HepG2 (cell line): ENCODE data around the gene CTDNEP1. TPM values are rescaled to one million over a fixed set of nuclear protein-coding genes. Genes with fewer than 3 reads are reported as not detected.
A peak's percentile ranks its signal among the peaks of the same experiment; 100 is the strongest.

Experiments
- ASH2L ChIP-seq: fragments of 300-600, 200-600 bp; sonication (generic); IDR thresholded peaks from 2 replicates; pipeline ENCODE4 v1.7.0; 2017; ENCODE audit warnings: low read depth, mild to moderate bottlenecking, moderate library complexity, mixed read lengths, low read length; ENCODE audit not compliant: insufficient read length
- FOXK1 ChIP-seq: sonication (generic); formaldehyde crosslinking; IDR thresholded peaks from 2 replicates; pipeline ENCODE4 v1.4.0; 2020; ENCODE audit warnings: low read depth, missing genetic modification reagents, borderline replicate concordance
- HDAC2 ChIP-seq: sonication (generic); formaldehyde crosslinking; IDR thresholded peaks from 2 replicates; pipeline ENCODE4 v1.4.0; 2020; ENCODE audit warnings: missing genetic modification reagents
- ISL2 ChIP-seq: sonication (generic); formaldehyde crosslinking; IDR thresholded peaks from 2 replicates; pipeline ENCODE4 v1.5.0; 2020; ENCODE audit warnings: missing genetic modification reagents
- MEIS1 ChIP-seq: sonication (generic); formaldehyde crosslinking; IDR thresholded peaks from 2 replicates; pipeline ENCODE4 v1.9.0; 2021; ENCODE audit warnings: mild to moderate bottlenecking, missing genetic modification reagents, moderate library complexity, borderline replicate concordance
- PHF21A ChIP-seq: sonication (generic); formaldehyde crosslinking; IDR thresholded peaks from 2 replicates; pipeline ENCODE4 v1.5.0; 2020; ENCODE audit warnings: mild to moderate bottlenecking, missing genetic modification reagents
- RXRB ChIP-seq: IDR thresholded peaks from 2 replicates; pipeline ENCODE4 v1.6.1; 2016; ENCODE audit warnings: borderline replicate concordance, missing genetic modification reagents, missing compliant biosample characterization
- SMC3 ChIP-seq: IDR thresholded peaks from 2 replicates; pipeline ENCODE4 v1.6.1; 2011; ENCODE audit warnings: low read length, improper control_type of control experiment
- TMF1 ChIP-seq: sonication (generic); formaldehyde crosslinking; IDR thresholded peaks from 2 replicates; pipeline ENCODE4 v1.8.1; 2022; ENCODE audit warnings: low read depth, missing genetic modification reagents
- WIZ ChIP-seq: sonication (generic); formaldehyde crosslinking; IDR thresholded peaks from 2 replicates; pipeline ENCODE4 v1.5.1; 2020; ENCODE audit warnings: mild to moderate bottlenecking, missing genetic modification reagents
- YEATS2 ChIP-seq: sonication (generic); formaldehyde crosslinking; IDR thresholded peaks from 2 replicates; pipeline ENCODE4 v1.4.0; 2020; ENCODE audit warnings: missing genetic modification reagents, borderline replicate concordance
- ZBTB20 ChIP-seq: sonication (generic); formaldehyde crosslinking; IDR thresholded peaks from 2 replicates; pipeline ENCODE4 v1.8.1; 2023; ENCODE audit warnings: missing genetic modification reagents, low read depth, mild to moderate bottlenecking, borderline replicate concordance
- ZFP1 ChIP-seq: IDR thresholded peaks from 2 replicates; pipeline ENCODE4 v1.6.1; 2016
- ZFP82 ChIP-seq: sonication (generic); formaldehyde crosslinking; IDR thresholded peaks from 2 replicates; pipeline ENCODE4 v1.5.1; 2020; ENCODE audit warnings: mild to moderate bottlenecking, missing genetic modification reagents, borderline replicate concordance
- ZNF160 ChIP-seq: sonication (generic); formaldehyde crosslinking; IDR thresholded peaks from 2 replicates; pipeline ENCODE4 v1.8.0; 2022; ENCODE audit warnings: mild to moderate bottlenecking, inconsistent platforms, missing genetic modification reagents
- ZNF337 ChIP-seq: sonication (generic); formaldehyde crosslinking; IDR thresholded peaks from 2 replicates; pipeline ENCODE4 v1.5.1; 2020; ENCODE audit warnings: missing genetic modification reagents, low read depth, mild to moderate bottlenecking, borderline replicate concordance
- ZNF510 ChIP-seq: sonication (generic); formaldehyde crosslinking; IDR thresholded peaks from 2 replicates; pipeline ENCODE4 v1.4.0; 2020; ENCODE audit warnings: low read depth, mild to moderate bottlenecking, missing genetic modification reagents
- ZNF557 ChIP-seq: sonication (generic); formaldehyde crosslinking; IDR thresholded peaks from 2 replicates; pipeline ENCODE4 v1.4.0; 2020; ENCODE audit warnings: missing genetic modification reagents
- ZNF589 ChIP-seq: sonication (generic); formaldehyde crosslinking; conservative IDR thresholded peaks from 2 replicates; pipeline ENCODE4 v1.8.0; 2022; ENCODE audit warnings: mild to moderate bottlenecking, moderate library complexity, missing genetic modification reagents
- ZNF878 ChIP-seq: sonication (generic); formaldehyde crosslinking; IDR thresholded peaks from 2 replicates; pipeline ENCODE4 v1.8.1; 2023; ENCODE audit warnings: mild to moderate bottlenecking, missing genetic modification reagents, moderate library complexity
- polyA plus RNA-seq, 8 experiments: library from polyadenylated mRNA; depleted of rRNA in 3 of 8; stranded (reverse) in 7 of 8; unstranded in 1 of 8; fragments of >200 nt; fragmentation: Illumina TruSeq in 4 of 8; extraction: Trizol in 4 of 8; gene quantifications; 2 replicates each; pipeline versions ENCODE4 v1.2.1 to v1.2.3, GENCODE V29; 2011 to 2016; ENCODE audit warnings: low read depth in 4 of 8, missing spikeins in 1 of 8, mixed read lengths in 1 of 8; ENCODE audit not compliant: insufficient read depth in 1 of 8
- total RNA-seq, 5 experiments: library from RNA; depleted of rRNA; stranded (reverse); fragments of >200 nt; fragmentation: Illumina TruSeq; extraction: Trizol; gene quantifications; 2 replicates each; pipeline ENCODE4 v1.2.3, GENCODE V29; 2016; ENCODE audit warnings: low read depth in 1 of 5
- TF ChIP-seq, protein P1 (sequence below): sonication (generic); formaldehyde crosslinking; IDR thresholded peaks from 2 replicates; pipeline ENCODE4 v1.8.0; 2022; ENCODE audit warnings: mild to moderate bottlenecking, missing genetic modification reagents; ENCODE audit not compliant: insufficient replicate concordance
- TF ChIP-seq, protein P2 (sequence below): sonication (generic); formaldehyde crosslinking; IDR thresholded peaks from 2 replicates; pipeline ENCODE4 v1.4.0; 2020; ENCODE audit warnings: mild to moderate bottlenecking, low read depth, missing genetic modification reagents
- TF ChIP-seq, protein P3 (sequence below): sonication (generic); formaldehyde crosslinking; IDR thresholded peaks from 2 replicates; pipeline ENCODE4 v1.4.0; 2020; ENCODE audit warnings: missing genetic modification reagents

Gene CTDNEP1
- total and polyA plus RNA-seq, 2 of the 13 experiments (the other 11 are each of a cell fraction or from before 2014, with no cell fraction given), result 19.8 to 118 TPM

DNA sequence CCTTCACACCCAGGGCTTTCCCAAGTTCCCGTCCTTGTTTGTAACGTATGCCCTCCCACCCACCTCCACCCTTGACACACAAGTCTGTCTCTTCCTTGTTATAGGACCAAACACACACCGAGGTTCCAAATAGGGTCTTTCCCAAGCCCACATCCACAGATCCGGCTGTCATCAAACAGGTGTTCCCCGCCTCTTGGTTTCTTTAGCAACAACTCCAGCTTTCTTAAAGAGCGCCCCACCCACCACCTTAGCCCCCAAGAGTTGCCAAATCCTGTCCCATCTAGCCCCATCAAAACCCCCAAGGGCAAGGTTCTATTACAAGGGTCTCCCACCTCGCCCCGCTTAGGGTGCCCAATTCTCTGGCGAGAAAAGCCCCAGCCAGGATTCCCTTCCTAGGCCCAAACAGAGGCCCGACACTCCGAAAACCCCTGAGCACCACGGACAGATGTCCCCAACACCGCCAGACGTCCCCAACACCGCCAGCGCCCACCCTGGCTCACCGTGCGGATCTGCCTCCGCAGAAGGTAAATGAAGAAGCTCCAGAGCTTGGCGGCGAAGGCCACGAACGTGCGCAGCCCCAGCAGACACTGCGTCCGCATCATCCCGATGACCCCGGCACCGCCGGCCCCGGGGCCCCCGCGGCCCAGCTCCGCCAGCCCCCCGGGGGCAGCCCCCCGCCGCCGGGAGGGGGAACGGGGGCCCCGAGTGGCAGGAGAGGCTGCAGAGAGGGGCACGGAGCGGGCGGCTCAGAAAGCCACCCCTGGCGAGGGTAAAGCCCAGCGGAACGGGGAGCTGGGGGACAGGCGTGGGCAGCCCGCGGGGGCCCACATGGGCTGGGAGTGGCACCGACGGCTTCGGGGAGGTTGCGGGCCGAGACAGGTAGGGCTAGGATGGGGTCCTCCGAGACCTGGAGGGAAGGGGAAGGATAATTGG is 573 bp downstream of the CTDNEP1 start (continued):
- TF ChIP-seq ZFP82 (CRISPR knock-in tag) (no peak), ASH2L (no peak), MEIS1 (no peak), ZFP1 (CRISPR knock-in tag) (no peak), ZBTB20 (CRISPR knock-in tag) (no peak), YEATS2 (CRISPR knock-in tag) (no peak), TMF1 (CRISPR knock-in tag) (no peak), ZNF557 (CRISPR knock-in tag) (no peak), HDAC2 (CRISPR knock-in tag) (no peak), WIZ (CRISPR knock-in tag) (no peak), ZNF510 (0 out of 2 replicates have a peak, but pooled peaks have one; percentile 3), FOXK1 (CRISPR knock-in tag) (no peak), SMC3 (no peak), ZNF878 (no peak), RXRB (CRISPR knock-in tag) (no peak), ZNF160 (CRISPR knock-in tag) (peak; percentile 7; the same call in 1 of the 2 replicates), ZNF589 (CRISPR knock-in tag) (no peak), ISL2 (CRISPR knock-in tag) (no peak), PHF21A (CRISPR knock-in tag) (no peak), ZNF337 (CRISPR knock-in tag) (no peak)
- TF ChIP-seq, protein P1, sequence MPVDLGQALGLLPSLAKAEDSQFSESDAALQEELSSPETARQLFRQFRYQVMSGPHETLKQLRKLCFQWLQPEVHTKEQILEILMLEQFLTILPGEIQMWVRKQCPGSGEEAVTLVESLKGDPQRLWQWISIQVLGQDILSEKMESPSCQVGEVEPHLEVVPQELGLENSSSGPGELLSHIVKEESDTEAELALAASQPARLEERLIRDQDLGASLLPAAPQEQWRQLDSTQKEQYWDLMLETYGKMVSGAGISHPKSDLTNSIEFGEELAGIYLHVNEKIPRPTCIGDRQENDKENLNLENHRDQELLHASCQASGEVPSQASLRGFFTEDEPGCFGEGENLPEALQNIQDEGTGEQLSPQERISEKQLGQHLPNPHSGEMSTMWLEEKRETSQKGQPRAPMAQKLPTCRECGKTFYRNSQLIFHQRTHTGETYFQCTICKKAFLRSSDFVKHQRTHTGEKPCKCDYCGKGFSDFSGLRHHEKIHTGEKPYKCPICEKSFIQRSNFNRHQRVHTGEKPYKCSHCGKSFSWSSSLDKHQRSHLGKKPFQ (CRISPR knock-in tag), result no peak
- TF ChIP-seq, protein P2, sequence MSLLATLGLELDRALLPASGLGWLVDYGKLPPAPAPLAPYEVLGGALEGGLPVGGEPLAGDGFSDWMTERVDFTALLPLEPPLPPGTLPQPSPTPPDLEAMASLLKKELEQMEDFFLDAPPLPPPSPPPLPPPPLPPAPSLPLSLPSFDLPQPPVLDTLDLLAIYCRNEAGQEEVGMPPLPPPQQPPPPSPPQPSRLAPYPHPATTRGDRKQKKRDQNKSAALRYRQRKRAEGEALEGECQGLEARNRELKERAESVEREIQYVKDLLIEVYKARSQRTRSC (CRISPR knock-in tag), result no peak
- TF ChIP-seq, protein P3, sequence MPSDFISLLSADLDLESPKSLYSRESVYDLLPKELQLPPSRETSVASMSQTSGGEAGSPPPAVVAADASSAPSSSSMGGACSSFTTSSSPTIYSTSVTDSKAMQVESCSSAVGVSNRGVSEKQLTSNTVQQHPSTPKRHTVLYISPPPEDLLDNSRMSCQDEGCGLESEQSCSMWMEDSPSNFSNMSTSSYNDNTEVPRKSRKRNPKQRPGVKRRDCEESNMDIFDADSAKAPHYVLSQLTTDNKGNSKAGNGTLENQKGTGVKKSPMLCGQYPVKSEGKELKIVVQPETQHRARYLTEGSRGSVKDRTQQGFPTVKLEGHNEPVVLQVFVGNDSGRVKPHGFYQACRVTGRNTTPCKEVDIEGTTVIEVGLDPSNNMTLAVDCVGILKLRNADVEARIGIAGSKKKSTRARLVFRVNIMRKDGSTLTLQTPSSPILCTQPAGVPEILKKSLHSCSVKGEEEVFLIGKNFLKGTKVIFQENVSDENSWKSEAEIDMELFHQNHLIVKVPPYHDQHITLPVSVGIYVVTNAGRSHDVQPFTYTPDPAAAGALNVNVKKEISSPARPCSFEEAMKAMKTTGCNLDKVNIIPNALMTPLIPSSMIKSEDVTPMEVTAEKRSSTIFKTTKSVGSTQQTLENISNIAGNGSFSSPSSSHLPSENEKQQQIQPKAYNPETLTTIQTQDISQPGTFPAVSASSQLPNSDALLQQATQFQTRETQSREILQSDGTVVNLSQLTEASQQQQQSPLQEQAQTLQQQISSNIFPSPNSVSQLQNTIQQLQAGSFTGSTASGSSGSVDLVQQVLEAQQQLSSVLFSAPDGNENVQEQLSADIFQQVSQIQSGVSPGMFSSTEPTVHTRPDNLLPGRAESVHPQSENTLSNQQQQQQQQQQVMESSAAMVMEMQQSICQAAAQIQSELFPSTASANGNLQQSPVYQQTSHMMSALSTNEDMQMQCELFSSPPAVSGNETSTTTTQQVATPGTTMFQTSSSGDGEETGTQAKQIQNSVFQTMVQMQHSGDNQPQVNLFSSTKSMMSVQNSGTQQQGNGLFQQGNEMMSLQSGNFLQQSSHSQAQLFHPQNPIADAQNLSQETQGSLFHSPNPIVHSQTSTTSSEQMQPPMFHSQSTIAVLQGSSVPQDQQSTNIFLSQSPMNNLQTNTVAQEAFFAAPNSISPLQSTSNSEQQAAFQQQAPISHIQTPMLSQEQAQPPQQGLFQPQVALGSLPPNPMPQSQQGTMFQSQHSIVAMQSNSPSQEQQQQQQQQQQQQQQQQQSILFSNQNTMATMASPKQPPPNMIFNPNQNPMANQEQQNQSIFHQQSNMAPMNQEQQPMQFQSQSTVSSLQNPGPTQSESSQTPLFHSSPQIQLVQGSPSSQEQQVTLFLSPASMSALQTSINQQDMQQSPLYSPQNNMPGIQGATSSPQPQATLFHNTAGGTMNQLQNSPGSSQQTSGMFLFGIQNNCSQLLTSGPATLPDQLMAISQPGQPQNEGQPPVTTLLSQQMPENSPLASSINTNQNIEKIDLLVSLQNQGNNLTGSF (CRISPR knock-in tag), result no peak
